ENCODE results near the gene ZNF106.

GRCh38 chr15:42502477-42502876, 11.5 kb upstream of the ZNF106 start:
- no peak for TF ChIP-seq REST (IDR thresholded peaks at IDR 0.05; ENCODE audit: insufficient read depth in 1 of 2, low read depth in 2 of 2, low read length in 1 of 2)
- no peak for TF ChIP-seq CTCF (IDR thresholded peaks at IDR 0.05)
- no peak for TF ChIP-seq POLR2AphosphoS5 (IDR thresholded peaks at IDR 0.05; ENCODE audit: low read depth, low read length)
- no peak for TF ChIP-seq SIN3A (IDR thresholded peaks at IDR 0.05; ENCODE audit: borderline replicate concordance, insufficient read depth, low read depth, low read length)
